Measurements from ENCODE around the gene CRYBB2. TPM values are rescaled to one million over a fixed set of nuclear protein-coding genes. Genes with fewer than 3 reads are reported as not detected.
"Not testable (repeated sequence)": the region's sequence is repeated elsewhere in the genome, so short reads cannot be mapped to it uniquely, and the experiment has no call there.

The CRYBB2 gene
- total RNA-seq, 1 experiment from 2014 or later, result not detected

DNA sequence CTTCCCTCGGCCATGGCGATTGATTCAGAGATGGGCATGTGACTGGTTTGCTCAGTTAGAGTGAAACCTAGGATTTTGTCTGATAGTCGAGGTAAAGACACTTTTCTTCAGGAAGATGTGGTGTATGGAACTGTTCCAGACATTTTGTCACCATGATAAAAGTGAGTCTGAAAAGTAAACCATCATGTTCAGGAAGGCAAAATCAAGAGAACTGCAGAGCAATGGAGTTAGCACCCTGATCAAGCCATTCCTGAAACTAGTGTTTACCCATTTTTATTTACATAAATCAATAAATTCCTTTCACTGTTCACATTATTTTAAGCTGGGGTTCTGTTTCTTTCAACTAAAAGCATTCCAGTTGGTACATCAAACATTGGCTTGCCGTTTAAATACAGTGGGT is 53.8 kb downstream of the CRYBB2 start:
- BruUV-seq (replicated peaks); H3K36me3 ChIP-seq (ENCODE audit: insufficient read depth, low read length, poor library complexity, severe bottlenecking); intact Hi-C loops (cut with micrococcal nuclease; ENCODE audit: unreplicated experiment); DNase-seq (ENCODE audit: low spot score); H3K9me3 ChIP-seq (ENCODE audit: low read depth, low read length, poor library complexity, severe bottlenecking); CTCF ChIA-PET; H3K4me3 ChIP-seq (ENCODE audit: low read depth, low read length, poor library complexity, severe bottlenecking); H3K4me1 ChIP-seq (ENCODE audit: insufficient read depth, low read length, poor library complexity, severe bottlenecking); POLR2A ChIA-PET (ENCODE audit: low non-redundant PET); H3K27ac ChIP-seq (ENCODE audit: low read depth, low read length, poor library complexity, severe bottlenecking): not testable (repeated sequence)
- peaks cover 11% of the 10 kb centered on the region for H3K27me3 ChIP-seq (replicated peaks; ENCODE audit: insufficient read depth, low read depth, low read length, poor library complexity)

DNA sequence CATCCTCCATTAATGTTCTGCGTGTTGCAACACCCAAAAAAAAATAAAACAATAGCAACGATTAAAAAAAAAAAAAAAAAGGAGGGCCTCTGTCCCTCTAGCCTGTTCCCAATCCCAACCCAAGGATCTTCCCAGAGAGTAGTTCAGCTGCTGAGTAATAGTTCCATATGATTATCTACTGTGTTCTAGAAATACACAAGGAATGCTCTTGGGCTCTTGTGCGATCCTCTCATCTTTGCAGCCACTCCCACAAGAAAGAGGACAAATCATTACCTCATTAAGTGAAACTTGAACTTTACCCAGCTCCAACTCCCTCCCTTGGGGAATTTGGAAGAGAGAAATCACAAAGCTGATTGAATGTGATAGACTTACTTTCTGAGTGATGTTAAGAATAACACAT is 54.5 kb downstream of the CRYBB2 start:
- CTCF ChIA-PET; H3K4me1 ChIP-seq (ENCODE audit: insufficient read depth, low read length, poor library complexity, severe bottlenecking); H3K27me3 ChIP-seq (replicated peaks; ENCODE audit: insufficient read depth, low read depth, low read length, poor library complexity); H3K4me3 ChIP-seq (ENCODE audit: low read depth, low read length, poor library complexity, severe bottlenecking); POLR2A ChIA-PET (ENCODE audit: low non-redundant PET); DNase-seq (ENCODE audit: low spot score); intact Hi-C loops (cut with micrococcal nuclease; ENCODE audit: unreplicated experiment); BruUV-seq (replicated peaks); H3K36me3 ChIP-seq (ENCODE audit: insufficient read depth, low read length, poor library complexity, severe bottlenecking); H3K9me3 ChIP-seq (ENCODE audit: low read depth, low read length, poor library complexity, severe bottlenecking); H3K27ac ChIP-seq (ENCODE audit: low read depth, low read length, poor library complexity, severe bottlenecking): not testable (repeated sequence)

DNA sequence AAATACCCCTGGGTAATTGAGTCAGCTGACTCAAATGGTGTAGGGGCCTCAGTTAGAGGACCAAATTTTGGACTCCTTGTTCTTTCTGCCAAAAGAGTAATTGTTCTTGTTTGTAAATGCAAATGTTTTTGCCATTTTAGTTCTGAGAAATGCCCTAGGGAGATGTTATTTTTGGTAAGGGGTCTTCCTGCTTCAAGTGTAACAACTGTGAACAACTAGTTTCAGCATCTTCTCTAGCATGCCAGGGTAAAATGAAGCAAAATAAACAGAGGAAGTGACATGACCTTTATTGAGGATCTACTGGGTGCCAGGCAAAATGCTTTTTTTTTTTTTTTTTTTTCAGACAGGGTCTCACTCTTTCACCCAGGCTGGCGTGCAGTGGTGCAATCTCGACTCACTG is 60.7 kb downstream of the CRYBB2 start:
- intact Hi-C loops (cut with micrococcal nuclease; ENCODE audit: unreplicated experiment); BruUV-seq (replicated peaks): not testable (repeated sequence)
- POLR2A ChIA-PET (ENCODE audit: low non-redundant PET), result interaction anchor here (0.6 kb wide), 1 partner anchor 17 kb away, joined by 4 read pairs; no protein-coding TSS in a partner anchor

More for the DNA sequence above, 60.7 kb downstream of the CRYBB2 start:
- H3K27me3 ChIP-seq (replicated peaks; ENCODE audit: insufficient read depth, low read depth, low read length, poor library complexity), result peaks cover 64% of the 10 kb centered on the region
- not testable (repeated sequence) for H3K27ac ChIP-seq (ENCODE audit: low read depth, low read length, poor library complexity, severe bottlenecking); H3K4me1 ChIP-seq (ENCODE audit: insufficient read depth, low read length, poor library complexity, severe bottlenecking); H3K36me3 ChIP-seq (ENCODE audit: insufficient read depth, low read length, poor library complexity, severe bottlenecking); DNase-seq (ENCODE audit: low spot score); H3K9me3 ChIP-seq (ENCODE audit: low read depth, low read length, poor library complexity, severe bottlenecking); H3K4me3 ChIP-seq (ENCODE audit: low read depth, low read length, poor library complexity, severe bottlenecking)
- CTCF ChIA-PET, result interaction anchor here (0.6 kb wide), 1 partner anchor 619 kb away, joined by 3 read pairs; no protein-coding TSS in a partner anchor
- peak; percentile 37 for TF ChIP-seq EZH2 (IDR thresholded peaks at IDR 0.05; ENCODE audit: borderline replicate concordance, low read depth, low read length, poor library complexity, severe bottlenecking)

Other genes with a start within 250 kb of the CRYBB2 start
- gene CRYBB3, start 19.8 kb upstream of the CRYBB2 start, total RNA-seq (2021), result 0.37 TPM in 1 of 2 replicates, not detected in the other

All from A673 (cell line).